IMR-90 (cell line): ENCODE data around the gene PAEP. TPM values are rescaled to one million over a fixed set of nuclear protein-coding genes. Genes with fewer than 3 reads are reported as not detected.
"Not testable (repeated sequence)": the region's sequence is repeated elsewhere in the genome, so short reads cannot be mapped to it uniquely, and the experiment has no call there.

Source experiments
- ATAC-seq: fragments of 200-7000 bp; cut with Tn5 transposase; 2 replicates; pipeline ENCODE4 v1.9.1; 2020; ENCODE audit warnings: low read depth, mild to moderate bottlenecking, moderate library complexity
- BruUV-seq: library from RNA; stranded (reverse); fragments of 400-500 nt; replicated peaks from 2 replicates; lab custom pipeline; 2021; lab: Mats Ljungman, UMichigan
- CTCF ChIA-PET: fragments of 300-600 bp; formaldehyde crosslinking; extraction: SDS; loops from one replicate; lab custom pipeline; 2021; ENCODE audit warnings: antibody characterized with exemption; lab: Yijun Ruan, JAX
- POLR2A ChIA-PET: fragments of 300-600 bp; sonication (Branson Sonifier 250); formaldehyde crosslinking; loops from one replicate; lab custom pipeline; 2022; ENCODE audit warnings: antibody characterized with exemption; ENCODE audit not compliant: unreplicated experiment; lab: Charles Lee
- DNase-seq: peaks from one replicate; pipeline ENCODE4 v3.0.0; 2013
- H2AFZ ChIP-seq: replicated peaks from 2 replicates; pipeline ENCODE3; 2013; ENCODE audit warnings: low read length, mild to moderate bottlenecking; ENCODE audit not compliant: poor library complexity
- H2AK5ac ChIP-seq: 2 replicates; pipeline ENCODE4 v1.6.1; 2013; ENCODE audit warnings: low read depth, low read length, inconsistent platforms
- H2AK9ac ChIP-seq: replicated peaks from 2 replicates; pipeline ENCODE3; 2013; ENCODE audit warnings: mild to moderate bottlenecking, low read depth, low read length, moderate library complexity; ENCODE audit not compliant: poor library complexity
- H2BK120ac ChIP-seq: 2 replicates; pipeline ENCODE4 v1.6.1; 2013; ENCODE audit warnings: low read depth, low read length, inconsistent platforms
- H2BK15ac ChIP-seq: 3 replicates; pipeline ENCODE4 v1.6.1; 2013; ENCODE audit warnings: low read depth, low read length, inconsistent platforms
- H2BK20ac ChIP-seq: 2 replicates; pipeline ENCODE4 v1.6.1; 2013; ENCODE audit warnings: low read depth, mild to moderate bottlenecking, inconsistent platforms, low read length, moderate library complexity
- H2BK5ac ChIP-seq: 2 replicates; pipeline ENCODE4 v1.6.1; 2013; ENCODE audit warnings: mild to moderate bottlenecking, low read depth, low read length, inconsistent platforms; ENCODE audit not compliant: poor library complexity, severe bottlenecking
- H3K14ac ChIP-seq: replicated peaks from 2 replicates; pipeline ENCODE4 v1.6.1; 2013; ENCODE audit warnings: low read depth, low read length, inconsistent platforms
- H3K18ac ChIP-seq: 2 replicates; pipeline ENCODE4 v1.6.1; 2013; ENCODE audit warnings: low read depth, low read length, control low read depth
- H3K23ac ChIP-seq: 2 replicates; pipeline ENCODE4 v1.6.1; 2013; ENCODE audit warnings: low read depth, low read length, inconsistent platforms
- H3K27ac ChIP-seq: 2 replicates; pipeline ENCODE4 v1.5.1; 2013; ENCODE audit warnings: mild to moderate bottlenecking, control low read depth, low read length; ENCODE audit not compliant: insufficient read depth
- H3K27me3 ChIP-seq: 2 replicates; pipeline ENCODE4 v1.6.1; 2013; ENCODE audit warnings: low read length; ENCODE audit not compliant: control insufficient read depth, insufficient read depth
- H3K36me3 ChIP-seq: 2 replicates; pipeline ENCODE4 v1.6.1; 2013; ENCODE audit warnings: low read length, mixed read lengths; ENCODE audit not compliant: control insufficient read depth, insufficient read depth
- H3K4ac ChIP-seq: 2 replicates; pipeline ENCODE4 v1.6.1; 2013; ENCODE audit warnings: low read depth, low read length, inconsistent platforms
- H3K4me1 ChIP-seq: 2 replicates; pipeline ENCODE4 v1.6.1; 2013; ENCODE audit warnings: low read length, mixed read lengths; ENCODE audit not compliant: control insufficient read depth, insufficient read depth
- H3K4me2 ChIP-seq: 2 replicates; pipeline ENCODE4 v1.6.1; 2013; ENCODE audit warnings: low read depth, mild to moderate bottlenecking, control low read depth, low read length, moderate library complexity
- H3K4me3 ChIP-seq: 2 replicates; pipeline ENCODE4 v1.5.1; 2013; ENCODE audit warnings: low read depth, mild to moderate bottlenecking, control low read depth, low read length, moderate library complexity; ENCODE audit not compliant: insufficient read depth
- H3K56ac ChIP-seq: 2 replicates; pipeline ENCODE4 v1.6.1; 2013; ENCODE audit warnings: low read length, inconsistent platforms; ENCODE audit not compliant: insufficient read depth; ENCODE audit errors: extremely low read depth
- H3K79me1 ChIP-seq, 2 experiments: 2 replicates each; pipeline ENCODE4 v1.6.1; 2013; ENCODE audit warnings: low read length in 2 of 2, inconsistent platforms in 1 of 2, low read depth in 1 of 2
- H3K9ac ChIP-seq: 2 replicates; pipeline ENCODE4 v1.6.1; 2013; ENCODE audit warnings: low read depth, low read length, control low read depth
- H3K9me1 ChIP-seq: 2 replicates; pipeline ENCODE4 v1.6.1; 2013; ENCODE audit warnings: low read length, inconsistent platforms; ENCODE audit not compliant: insufficient read depth
- H3K9me3 ChIP-seq: 2 replicates; pipeline ENCODE4 v1.6.1; 2013; ENCODE audit warnings: low read length; ENCODE audit not compliant: control insufficient read depth, insufficient read depth
- H4K20me1 ChIP-seq: 2 replicates; pipeline ENCODE4 v1.6.1; 2013; ENCODE audit warnings: low read length, inconsistent platforms; ENCODE audit not compliant: insufficient read depth
- H4K5ac ChIP-seq: 2 replicates; pipeline ENCODE4 v1.6.1; 2013; ENCODE audit warnings: mild to moderate bottlenecking, low read depth, low read length, control low read depth
- H4K8ac ChIP-seq, 2 experiments: 2 replicates each; pipeline ENCODE4 v1.6.1; 2013; ENCODE audit warnings: low read depth in 2 of 2, low read length in 2 of 2, control low read depth in 1 of 2, inconsistent platforms in 1 of 2
- H4K91ac ChIP-seq: 2 replicates; pipeline ENCODE4 v1.6.1; 2013; ENCODE audit warnings: low read depth, low read length, inconsistent platforms; ENCODE audit not compliant: insufficient read depth
- WGBS, 2 experiments: methylation state at CpG; one replicate each; pipeline versions ENCODE4 v1.1.5 to v1.1.7; 2013; ENCODE audit warnings: missing lambda C conversion rate in 2 of 2; ENCODE audit not compliant: insufficient read length in 1 of 2; ENCODE audit errors: extremely low coverage in 2 of 2; 5-methylcytosine and 5-hydroxymethylcytosine counted together
- dilution Hi-C: fragments of 300-500 bp; cut with HindIII; formaldehyde crosslinking; loops from one replicate; pipeline ENCODE4 v1.14.3; 2018; ENCODE audit warnings: low sequenced_read_pairs; ENCODE audit not compliant: unreplicated experiment
- in situ Hi-C: fragments of 300-500 bp; cut with MboI; formaldehyde crosslinking; loops from 3 replicates; pipeline ENCODE4 v1.14.3; 2019; ENCODE audit warnings: low sequenced_read_pairs, inconsistent platforms, mixed read lengths
- intact Hi-C: fragments of 100-400 bp; cut with micrococcal nuclease; formaldehyde crosslinking; loops from 2 replicates; pipeline ENCODE4 v1.10.0; 2022
- polyA plus RNA-seq, 3 experiments: library from polyadenylated mRNA; depleted of rRNA; stranded (reverse); fragments of >200 nt; gene quantifications; 2 replicates each; pipeline ENCODE4 v1.2.3, GENCODE V29; 2012; ENCODE audit warnings: low replicate concordance in 1 of 3
- total RNA-seq: library from RNA; depleted of rRNA; stranded (reverse); fragments of >200 nt; gene quantifications from 2 replicates; pipeline ENCODE4 v1.2.3, GENCODE V29; 2012

The PAEP gene
- total and polyA plus RNA-seq, 2 of the 4 experiments (the other 2 are of a cell fraction), result not detected

DNA sequence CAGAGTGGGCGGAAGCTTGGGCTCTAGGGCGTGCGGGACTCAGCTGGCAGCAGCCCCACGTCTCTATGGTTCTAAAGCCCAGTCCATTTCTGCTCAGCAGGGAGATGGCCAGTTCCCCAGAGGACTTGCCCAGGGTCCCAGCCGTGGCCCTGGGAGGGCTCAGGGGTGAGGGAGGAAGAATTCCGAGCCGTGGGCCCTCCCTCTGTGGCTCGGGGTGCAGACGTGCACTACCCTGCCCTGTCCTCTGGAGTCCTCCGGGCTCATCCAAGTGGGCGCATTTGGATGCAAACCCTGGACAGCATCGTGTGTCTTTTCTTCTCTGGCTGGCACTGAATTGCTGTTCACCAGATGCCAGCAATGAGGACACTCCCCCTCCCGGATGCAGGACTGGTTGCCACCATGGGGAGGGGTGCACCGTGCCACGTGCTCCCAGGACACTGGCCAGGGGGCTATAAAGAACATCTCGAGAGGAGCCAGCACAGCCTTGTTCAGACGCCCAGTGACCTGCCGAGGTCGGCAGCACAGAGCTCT, 15.8 kb upstream of the PAEP start, which contains the start of gene OBP2A:
Gene OBP2A, plus strand, starts transcription at position 481 of the 531 bp plus-strand sequence. CDS start 55 bp downstream, outside the sequence.
- H3K23ac ChIP-seq, H3K4me2 ChIP-seq, H3K27ac ChIP-seq, H3K9me1 ChIP-seq, H3K56ac ChIP-seq, H2AK9ac ChIP-seq, H4K20me1 ChIP-seq, H3K79me1 ChIP-seq, dilution Hi-C loops, POLR2A ChIA-PET, H3K4me1 ChIP-seq, H4K91ac ChIP-seq, DNase-seq, H3K36me3 ChIP-seq, H3K4me3 ChIP-seq, H4K5ac ChIP-seq, in situ Hi-C loops, H4K8ac ChIP-seq, H3K14ac ChIP-seq, H3K9me3 ChIP-seq, H3K27me3 ChIP-seq, ATAC-seq, H2BK15ac ChIP-seq, H2AFZ ChIP-seq, BruUV-seq, H2BK120ac ChIP-seq, H3K9ac ChIP-seq, H3K4ac ChIP-seq, CTCF ChIA-PET, H2BK5ac ChIP-seq, H3K18ac ChIP-seq, H2BK20ac ChIP-seq, intact Hi-C loops, H2AK5ac ChIP-seq: not testable (repeated sequence)
- WGBS, 2 experiments, result 33% methylated on average over 1 of the region's 19 CpGs; no CpG with 5 or more reads in 1 of the 2 experiments

GRCh38 chr9:135546792-135547617, 14.6 kb upstream of the PAEP start:
- H3K4me3 ChIP-seq, H4K8ac ChIP-seq, H3K9me1 ChIP-seq, H4K5ac ChIP-seq, H3K4me2 ChIP-seq, H2BK15ac ChIP-seq, H3K27me3 ChIP-seq, H2AFZ ChIP-seq, H3K4me1 ChIP-seq, H3K14ac ChIP-seq, H3K9me3 ChIP-seq, H3K23ac ChIP-seq, H4K91ac ChIP-seq, H3K18ac ChIP-seq, H3K36me3 ChIP-seq, ATAC-seq, H3K79me1 ChIP-seq, H2BK120ac ChIP-seq, BruUV-seq, DNase-seq, H3K27ac ChIP-seq, H2BK20ac ChIP-seq, H2AK5ac ChIP-seq, in situ Hi-C loops, H3K4ac ChIP-seq, H3K9ac ChIP-seq, dilution Hi-C loops, H3K56ac ChIP-seq, H2AK9ac ChIP-seq, H4K20me1 ChIP-seq, intact Hi-C loops, CTCF ChIA-PET, H2BK5ac ChIP-seq: not testable (repeated sequence)
- 37% methylated on average over 3 of the region's 21 CpGs; no CpG with 5 or more reads in 1 of the 2 experiments for WGBS, 2 experiments
- POLR2A ChIA-PET, result interaction anchor here (0.6 kb wide), 1 partner anchor 21 kb away, joined by 4 read pairs; no protein-coding TSS in a partner anchor
